CD14-positive monocyte (primary cell): ENCODE measurements around the gene ADGRL4. TPM values are rescaled to one million over a fixed set of nuclear protein-coding genes. Genes with fewer than 3 reads are reported as not detected.

Source experiments
- DNase-seq, 3 donors: peaks; one replicate each; pipeline ENCODE4 v3.0.0-alpha.2; 2011 to 2022
- H2AFZ ChIP-seq: 2 replicates; pipeline ENCODE4 v1.6.0; 2012; ENCODE audit warnings: mild to moderate bottlenecking, low read depth, low read length, inconsistent platforms; ENCODE audit not compliant: insufficient read depth, poor library complexity, severe bottlenecking
- H3K27ac ChIP-seq, 2 donors: 1 replicate in 1 of 2; 2 replicates in 1 of 2; pipeline ENCODE4 v1.5.1; 2012 to 2013; ENCODE audit warnings: low read length in 2 of 2, control low read depth in 1 of 2, inconsistent platforms in 1 of 2, low read depth in 1 of 2, mild to moderate bottlenecking in 1 of 2
- H3K27me3 ChIP-seq, 2 donors: one replicate each; pipeline versions ENCODE4 v1.6.0 to v1.6.1; 2011 to 2013; ENCODE audit warnings: low read length in 2 of 2; ENCODE audit not compliant: control insufficient read depth in 2 of 2, insufficient read depth in 2 of 2
- H3K36me3 ChIP-seq, 2 donors: replicated peaks in 1 of 2; 1 replicate in 1 of 2; 2 replicates in 1 of 2; pipeline versions ENCODE4 v1.5.1 to v1.6.1; 2012 to 2013; ENCODE audit warnings: low read length in 2 of 2, control low read depth in 1 of 2, inconsistent platforms in 1 of 2, mild to moderate bottlenecking in 1 of 2; ENCODE audit not compliant: insufficient read depth in 2 of 2, control insufficient read depth in 1 of 2
- H3K4me1 ChIP-seq, 2 donors: 1 replicate in 1 of 2; 2 replicates in 1 of 2; pipeline versions ENCODE4 v1.5.1 to v1.6.1; 2012 to 2013; ENCODE audit warnings: low read length in 2 of 2, control low read depth in 1 of 2, inconsistent platforms in 1 of 2, mild to moderate bottlenecking in 1 of 2, moderate library complexity in 1 of 2; ENCODE audit not compliant: insufficient read depth in 2 of 2, control insufficient read depth in 1 of 2
- H3K4me2 ChIP-seq: replicated peaks from 2 replicates; pipeline ENCODE3; 2012; ENCODE audit warnings: low read length, moderate library complexity, mild to moderate bottlenecking; ENCODE audit not compliant: poor library complexity, severe bottlenecking; ENCODE audit errors: extremely low read depth
- H3K4me3 ChIP-seq, 3 experiments: fragments of 200-600 bp in 1 of 3; sonication (generic) in 1 of 3; replicated peaks in 1 of 3; 1 replicate in 2 of 3; 2 replicates in 1 of 3; pipeline ENCODE4 v1.5.1; 2011 to 2013; ENCODE audit warnings: low read length in 3 of 3, mild to moderate bottlenecking in 3 of 3, control low read depth in 2 of 3, low read depth in 2 of 3, inconsistent platforms in 1 of 3, moderate library complexity in 1 of 3
- H3K79me2 ChIP-seq: 2 replicates; pipeline ENCODE4 v1.6.0; 2012; ENCODE audit warnings: mild to moderate bottlenecking, control low read depth, inconsistent platforms, low read length, moderate library complexity; ENCODE audit not compliant: insufficient read depth
- H3K9ac ChIP-seq: 2 replicates; pipeline ENCODE4 v1.6.0; 2017; ENCODE audit warnings: low read length, mild to moderate bottlenecking; ENCODE audit not compliant: insufficient read depth, poor library complexity, severe bottlenecking
- H3K9me3 ChIP-seq, 2 donors: replicated peaks in 1 of 2; 1 replicate in 1 of 2; 2 replicates in 1 of 2; pipeline versions ENCODE4 v1.5.1 to v1.6.1; 2012 to 2013; ENCODE audit warnings: low read length in 2 of 2, control low read depth in 1 of 2; ENCODE audit not compliant: control insufficient read depth in 1 of 2, insufficient read depth in 1 of 2
- H4K20me1 ChIP-seq: 2 replicates; pipeline ENCODE4 v1.6.0; 2012; ENCODE audit warnings: mild to moderate bottlenecking, low read length, control low read depth, moderate library complexity; ENCODE audit not compliant: insufficient read depth
- H3K27ac Mint-ChIP-seq, 7 donors: one replicate each; pipeline ENCODE4 v1.8.0; 2020; ENCODE audit warnings: mild to moderate bottlenecking in 7 of 7, mixed read lengths in 7 of 7, moderate library complexity in 6 of 7, inconsistent platforms in 2 of 7
- H3K27me3 Mint-ChIP-seq, 3 donors: one replicate each; pipeline ENCODE4 v1.8.0; 2021 to 2022; ENCODE audit warnings: low read depth in 3 of 3, mild to moderate bottlenecking in 3 of 3, mixed read lengths in 3 of 3, moderate library complexity in 3 of 3, inconsistent platforms in 1 of 3
- H3K36me3 Mint-ChIP-seq, 2 donors: one replicate each; pipeline ENCODE4 v1.8.0; 2020; ENCODE audit warnings: mixed read lengths in 2 of 2, inconsistent platforms in 1 of 2, mild to moderate bottlenecking in 1 of 2
- H3K4me1 Mint-ChIP-seq: one replicate; pipeline ENCODE4 v1.8.0; 2020; ENCODE audit warnings: mild to moderate bottlenecking, mixed read lengths
- H3K4me3 Mint-ChIP-seq, 2 donors: one replicate each; pipeline ENCODE4 v1.8.0; 2020; ENCODE audit warnings: mild to moderate bottlenecking in 2 of 2, mixed read lengths in 2 of 2, moderate library complexity in 1 of 2
- H3K9me3 Mint-ChIP-seq, 7 donors: one replicate each; pipeline ENCODE4 v1.8.0; 2020 to 2022; ENCODE audit warnings: mixed read lengths in 7 of 7, mild to moderate bottlenecking in 6 of 7, moderate library complexity in 6 of 7, inconsistent platforms in 2 of 7
- WGBS: methylation state at CpG from one replicate; pipeline ENCODE4 v1.1.5; 2013; ENCODE audit warnings: missing lambda C conversion rate; ENCODE audit not compliant: insufficient coverage; 5-methylcytosine and 5-hydroxymethylcytosine counted together
- intact Hi-C, 2 donors: fragments of 100-400 bp; cut with micrococcal nuclease; formaldehyde crosslinking; loops; one replicate each; pipeline versions ENCODE4 v1.15.0 to v1.15.1; 2023
- polyA plus RNA-seq, 3 donors: library from polyadenylated mRNA; depleted of rRNA in 1 of 3; unstranded in 2 of 3; stranded (reverse) in 1 of 3; fragments of 300-500 nt in 2 of 3; fragments of >200 nt in 1 of 3; fragmentation: Illumina TruSeq in 2 of 3; gene quantifications; 1 replicate in 2 of 3; 2 replicates in 1 of 3; pipeline ENCODE4 v1.2.3, GENCODE V29; 2012 to 2021
- TF ChIP-seq, protein P1 (sequence below): fragments of 200-600 bp; IDR thresholded peaks from one replicate; pipeline ENCODE4 v1.8.0; 2022; ENCODE audit warnings: antibody characterized with exemption, mild to moderate bottlenecking

ADGRL4 gene
- polyA plus RNA-seq, 3 donors, result not detected

DNA sequence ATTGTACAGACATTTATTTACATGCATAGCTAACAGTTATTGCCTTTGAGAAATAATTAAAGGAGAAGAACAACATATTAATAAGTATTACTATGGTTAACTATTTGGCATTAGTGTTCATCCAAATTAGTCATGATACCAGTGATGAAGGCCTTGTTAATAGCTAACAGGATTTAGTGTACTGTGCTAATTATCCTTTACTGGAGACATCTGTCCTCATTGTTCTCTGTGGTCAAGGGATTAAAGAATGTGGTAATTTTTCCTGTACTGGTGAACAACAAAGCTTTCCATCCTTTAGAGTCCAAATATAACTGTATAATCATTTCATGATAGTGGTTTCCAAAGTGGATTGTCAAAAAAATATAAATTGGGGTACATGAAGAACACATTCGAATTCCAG lies 103.9 kb downstream of the ADGRL4 start:
- H3K4me3 ChIP-seq, result no peak overlapping the region
- intact Hi-C loops, result no loop called here
- WGBS, result no CpG with 5 or more reads among the region's 1 CpG
- H3K27ac Mint-ChIP-seq, result no peak overlapping the region
- TF ChIP-seq, protein P1, sequence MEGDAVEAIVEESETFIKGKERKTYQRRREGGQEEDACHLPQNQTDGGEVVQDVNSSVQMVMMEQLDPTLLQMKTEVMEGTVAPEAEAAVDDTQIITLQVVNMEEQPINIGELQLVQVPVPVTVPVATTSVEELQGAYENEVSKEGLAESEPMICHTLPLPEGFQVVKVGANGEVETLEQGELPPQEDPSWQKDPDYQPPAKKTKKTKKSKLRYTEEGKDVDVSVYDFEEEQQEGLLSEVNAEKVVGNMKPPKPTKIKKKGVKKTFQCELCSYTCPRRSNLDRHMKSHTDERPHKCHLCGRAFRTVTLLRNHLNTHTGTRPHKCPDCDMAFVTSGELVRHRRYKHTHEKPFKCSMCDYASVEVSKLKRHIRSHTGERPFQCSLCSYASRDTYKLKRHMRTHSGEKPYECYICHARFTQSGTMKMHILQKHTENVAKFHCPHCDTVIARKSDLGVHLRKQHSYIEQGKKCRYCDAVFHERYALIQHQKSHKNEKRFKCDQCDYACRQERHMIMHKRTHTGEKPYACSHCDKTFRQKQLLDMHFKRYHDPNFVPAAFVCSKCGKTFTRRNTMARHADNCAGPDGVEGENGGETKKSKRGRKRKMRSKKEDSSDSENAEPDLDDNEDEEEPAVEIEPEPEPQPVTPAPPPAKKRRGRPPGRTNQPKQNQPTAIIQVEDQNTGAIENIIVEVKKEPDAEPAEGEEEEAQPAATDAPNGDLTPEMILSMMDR, result no peak
- no peaks in the 10 kb centered on the region for H3K4me1 Mint-ChIP-seq
- no peak overlapping the region for H3K4me3 Mint-ChIP-seq
- H3K9ac ChIP-seq, result no peak overlapping the region
- peaks cover 0 to 4% (median 0%) of the 10 kb centered on the region in 7 donors for H3K9me3 Mint-ChIP-seq
- no peak overlapping the region for H3K4me2 ChIP-seq
- no peaks in the 10 kb centered on the region for H3K36me3 ChIP-seq
- no peaks in the 10 kb centered on the region for H3K27me3 Mint-ChIP-seq
- no peak for DNase-seq
- no peaks in the 10 kb centered on the region for H3K4me1 ChIP-seq
- H3K36me3 Mint-ChIP-seq, result no peaks in the 10 kb centered on the region
- H2AFZ ChIP-seq, result no peak overlapping the region
- H3K27ac ChIP-seq, result no peak overlapping the region
- no peaks in the 10 kb centered on the region for H3K9me3 ChIP-seq
- no peaks in the 10 kb centered on the region for H3K27me3 ChIP-seq
- no peaks in the 10 kb centered on the region for H4K20me1 ChIP-seq
- no peaks in the 10 kb centered on the region for H3K79me2 ChIP-seq

DNA sequence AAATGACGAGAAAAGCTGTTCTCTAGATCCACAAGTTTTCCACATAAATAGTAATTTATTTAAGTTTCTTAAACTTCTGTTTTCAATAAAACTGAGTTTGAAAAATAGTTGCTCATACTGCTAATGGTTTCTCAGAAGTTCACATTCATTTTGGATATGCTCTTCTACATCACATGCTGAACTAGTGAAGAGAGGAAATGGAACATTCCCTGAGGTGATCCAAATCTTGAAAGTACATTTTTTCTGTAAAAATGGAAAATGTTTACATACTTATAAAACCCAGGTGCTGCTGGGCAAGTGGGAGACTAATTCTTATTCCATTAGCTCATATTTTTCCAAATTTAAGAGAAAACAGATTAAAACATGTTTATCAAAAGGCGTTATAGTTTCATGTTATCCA lies 111.7 kb downstream of the ADGRL4 start:
- no CpG with 5 or more reads among the region's 2 CpGs for WGBS
- Histone ChIP-seq H3K27ac (no peak overlapping the region), H3K4me1 (no peaks in the 10 kb centered on the region), H3K4me2 (no peak overlapping the region), H3K9me3 (no peaks in the 10 kb centered on the region), H2AFZ (no peak overlapping the region), H3K36me3 (no peaks in the 10 kb centered on the region), H3K79me2 (no peaks in the 10 kb centered on the region), H4K20me1 (no peaks in the 10 kb centered on the region), H3K9ac (no peak overlapping the region), H3K27me3 (no peaks in the 10 kb centered on the region), H3K4me3 (no peak overlapping the region)
- Mint-ChIP-seq H3K27me3 (peaks cover 0 to 3% (median 0%) of the 10 kb centered on the region in 3 donors), H3K4me1 (no peaks in the 10 kb centered on the region), H3K36me3 (no peaks in the 10 kb centered on the region), H3K4me3 (no peak overlapping the region), H3K9me3 (peaks cover 0 to under 1% (median 0%) of the 10 kb centered on the region in 7 donors), H3K27ac (no peak overlapping the region)
- no peak for DNase-seq
- intact Hi-C loops, result no loop called here
- TF ChIP-seq, protein P1, result no peak
